SU-DHL-6 (cell line): Measurements from ENCODE around the gene DDIAS.

Experiments used
- H2AFZ ChIP-seq: fragments of 200-600 bp; sonication (generic); 2 replicates; pipeline ENCODE4 v1.6.1; 2014; ENCODE audit warnings: low read depth, mild to moderate bottlenecking, moderate library complexity, mixed read lengths, antibody characterized with exemption, low read length; ENCODE audit not compliant: severe bottlenecking
- H3F3A ChIP-seq: fragments of 200-600 bp; shearing (Covaris generic); 2 replicates; pipeline ENCODE4 v1.6.0; 2016; ENCODE audit warnings: antibody characterized with exemption, mild to moderate bottlenecking; ENCODE audit not compliant: insufficient read depth
- H3K27ac ChIP-seq: fragments of 200-600 bp; sonication (generic); 2 replicates; pipeline ENCODE4 v1.5.1; 2016; ENCODE audit warnings: low read depth, mild to moderate bottlenecking, low read length, moderate library complexity, mixed read lengths
- H3K27me3 ChIP-seq: fragments of 200-600 bp; sonication (generic), shearing (Covaris generic); 2 replicates; pipeline ENCODE4 v1.6.0; 2014; ENCODE audit warnings: mild to moderate bottlenecking, low read length
- H3K36me3 ChIP-seq: fragments of 200-600 bp; sonication (generic); 2 replicates; pipeline ENCODE4 v1.6.1; 2014; ENCODE audit warnings: mild to moderate bottlenecking, low read length, mixed read lengths
- H3K4me2 ChIP-seq: fragments of 300-600, 200-600 bp; shearing (Covaris generic), sonication (generic); 2 replicates; pipeline ENCODE4 v1.6.0; 2014; ENCODE audit warnings: low read length, low read depth, mild to moderate bottlenecking; ENCODE audit not compliant: poor library complexity, severe bottlenecking
- H3K4me3 ChIP-seq: fragments of 200-600 bp; sonication (generic); 2 replicates; pipeline ENCODE4 v1.5.1; 2014; ENCODE audit warnings: antibody characterized with exemption, low read length, mild to moderate bottlenecking, mixed read lengths; ENCODE audit not compliant: insufficient read depth, poor library complexity, severe bottlenecking
- H3K79me2 ChIP-seq: fragments of 200-600 bp; sonication (generic); 2 replicates; pipeline ENCODE4 v1.6.1; 2014; ENCODE audit warnings: mild to moderate bottlenecking, low read length, moderate library complexity; ENCODE audit not compliant: insufficient read depth
- H3K9ac ChIP-seq: fragments of 200-600 bp; sonication (generic); 2 replicates; pipeline ENCODE4 v1.7.0; 2014; ENCODE audit warnings: mild to moderate bottlenecking, low read length
- H3K9me2 ChIP-seq: fragments of 200-600 bp; sonication (generic); replicated peaks from 2 replicates; pipeline ENCODE4 v1.6.1; 2014; ENCODE audit warnings: low read length; ENCODE audit not compliant: insufficient read depth
- H3K9me3 ChIP-seq: fragments of 200-600 bp; sonication (generic); 2 replicates; pipeline ENCODE4 v1.6.1; 2014; ENCODE audit warnings: low read length, mixed read lengths; ENCODE audit not compliant: insufficient read depth
- H4K20me1 ChIP-seq: fragments of 200-600 bp; sonication (generic); 2 replicates; pipeline ENCODE4 v1.6.1; 2014; ENCODE audit warnings: low read depth, mild to moderate bottlenecking, antibody characterized with exemption, low read length, moderate library complexity, mixed read lengths
- EZH2phosphoT487 ChIP-seq: fragments of 200-600 bp; sonication (generic), shearing (Covaris generic); conservative IDR thresholded peaks from 2 replicates; pipeline ENCODE4 v1.6.1; 2018; ENCODE audit warnings: mild to moderate bottlenecking, antibody characterized with exemption, low read length, moderate library complexity, mixed read lengths
- TF ChIP-seq, protein P1 (sequence below): fragments of 200-600 bp; sonication (generic); IDR thresholded peaks from one replicate; pipeline ENCODE4 v1.5.1; 2017; ENCODE audit warnings: antibody characterized with exemption, mild to moderate bottlenecking, low read length, moderate library complexity; ENCODE audit not compliant: insufficient read depth, poor library complexity, severe bottlenecking

Gene DDIAS

DNA sequence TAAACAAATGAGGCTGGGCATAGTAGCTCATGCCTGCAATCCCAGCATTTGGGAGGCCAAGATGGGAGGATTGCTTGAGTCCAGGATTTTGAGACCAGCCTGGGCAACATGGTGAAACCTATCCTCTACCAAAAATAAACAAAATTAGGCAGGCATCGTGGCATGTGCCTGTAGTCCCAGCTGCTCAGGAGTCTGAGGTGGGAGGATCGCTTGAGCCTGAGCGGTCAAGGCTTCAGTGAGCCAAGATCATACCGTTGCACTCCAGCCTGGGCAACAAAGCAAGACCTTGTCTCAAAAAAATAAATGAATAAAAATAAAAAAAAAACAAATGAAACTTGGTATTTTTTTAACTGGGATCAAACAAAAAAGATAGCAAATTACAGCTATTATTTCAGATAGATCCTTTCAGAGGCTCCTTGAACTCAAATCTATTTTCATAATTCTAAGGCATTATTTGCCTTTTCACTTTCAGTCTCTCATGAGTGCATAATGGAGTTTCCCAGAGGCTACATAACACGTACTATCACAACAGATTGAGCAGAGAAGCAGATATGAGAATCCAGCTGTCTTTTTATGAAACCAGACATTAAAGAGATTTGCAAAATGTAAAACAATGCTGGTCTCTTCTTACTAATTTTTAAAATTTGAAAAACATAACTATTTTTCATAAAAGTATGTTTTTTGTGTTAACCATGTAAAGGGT is 23.1 kb downstream of the DDIAS start:
- Histone ChIP-seq H3F3A (peaks cover 26% of the 10 kb centered on the region), H3K36me3 (peaks cover 19% of the 10 kb centered on the region; the same call in 1 of the 2 replicates), H4K20me1 (no peaks in the 10 kb centered on the region), H3K27me3 (no peaks in the 10 kb centered on the region), H3K9me2 (no peaks in the 10 kb centered on the region), H3K9ac (no peak overlapping the region), H2AFZ (no peak overlapping the region), H3K27ac (peak overlapping the region; percentile 32; the same call in 1 of the 2 replicates), H3K4me2 (no peak overlapping the region), H3K4me3 (no peak overlapping the region), H3K9me3 (no peaks in the 10 kb centered on the region), H3K79me2 (peaks cover 23% of the 10 kb centered on the region)
- TF ChIP-seq EZH2phosphoT487: no peak
- TF ChIP-seq, protein P1, sequence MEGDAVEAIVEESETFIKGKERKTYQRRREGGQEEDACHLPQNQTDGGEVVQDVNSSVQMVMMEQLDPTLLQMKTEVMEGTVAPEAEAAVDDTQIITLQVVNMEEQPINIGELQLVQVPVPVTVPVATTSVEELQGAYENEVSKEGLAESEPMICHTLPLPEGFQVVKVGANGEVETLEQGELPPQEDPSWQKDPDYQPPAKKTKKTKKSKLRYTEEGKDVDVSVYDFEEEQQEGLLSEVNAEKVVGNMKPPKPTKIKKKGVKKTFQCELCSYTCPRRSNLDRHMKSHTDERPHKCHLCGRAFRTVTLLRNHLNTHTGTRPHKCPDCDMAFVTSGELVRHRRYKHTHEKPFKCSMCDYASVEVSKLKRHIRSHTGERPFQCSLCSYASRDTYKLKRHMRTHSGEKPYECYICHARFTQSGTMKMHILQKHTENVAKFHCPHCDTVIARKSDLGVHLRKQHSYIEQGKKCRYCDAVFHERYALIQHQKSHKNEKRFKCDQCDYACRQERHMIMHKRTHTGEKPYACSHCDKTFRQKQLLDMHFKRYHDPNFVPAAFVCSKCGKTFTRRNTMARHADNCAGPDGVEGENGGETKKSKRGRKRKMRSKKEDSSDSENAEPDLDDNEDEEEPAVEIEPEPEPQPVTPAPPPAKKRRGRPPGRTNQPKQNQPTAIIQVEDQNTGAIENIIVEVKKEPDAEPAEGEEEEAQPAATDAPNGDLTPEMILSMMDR: no peak

DNA sequence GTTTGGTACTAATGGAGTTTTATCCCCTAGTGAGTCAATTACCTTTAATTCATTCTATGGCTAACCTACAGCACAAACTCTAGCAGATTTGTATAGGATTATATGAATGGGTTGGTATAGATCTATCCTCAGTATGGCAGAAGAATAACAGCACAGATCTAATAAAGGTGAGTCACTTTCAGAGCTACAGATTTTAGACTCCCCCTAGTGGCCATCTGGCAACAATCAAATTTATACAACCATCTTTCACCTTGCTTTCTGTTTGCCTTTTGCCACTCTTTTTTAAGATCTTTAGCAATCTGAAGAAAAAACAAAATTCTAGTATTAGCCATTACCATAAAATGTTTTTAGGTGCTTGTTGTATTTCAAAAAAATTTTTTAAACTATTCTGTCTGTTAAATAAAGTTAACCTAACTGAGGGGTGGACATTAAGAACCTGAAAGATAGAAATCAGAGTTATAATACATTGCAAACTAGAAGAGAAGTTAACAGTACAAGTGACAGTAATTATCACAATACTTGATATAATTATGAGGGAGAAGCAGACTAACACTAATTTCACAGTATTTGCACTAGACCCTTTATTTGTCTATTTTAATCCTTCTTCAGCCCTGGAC is 25.8 kb downstream of the DDIAS start:
- H3K36me3 ChIP-seq: peaks cover 25% of the 10 kb centered on the region; the same call in 1 of the 2 replicates
- peaks cover 5% of the 10 kb centered on the region for H3K79me2 ChIP-seq
- peak overlapping the region; percentile 71 for H3K4me2 ChIP-seq
- H3K27me3 ChIP-seq: no peaks in the 10 kb centered on the region
- H2AFZ ChIP-seq: no peak overlapping the region
- H4K20me1 ChIP-seq: no peaks in the 10 kb centered on the region
- peak overlapping the region; percentile 28 for H3K4me3 ChIP-seq
- TF ChIP-seq, protein P1: peak; percentile 77
- TF ChIP-seq EZH2phosphoT487: no peak
- peak overlapping the region; percentile 98 for H3K27ac ChIP-seq
- H3F3A ChIP-seq: peaks cover 40% of the 10 kb centered on the region
- peak overlapping the region; percentile 46 for H3K9ac ChIP-seq
- no peaks in the 10 kb centered on the region for H3K9me3 ChIP-seq
- no peaks in the 10 kb centered on the region for H3K9me2 ChIP-seq

DNA sequence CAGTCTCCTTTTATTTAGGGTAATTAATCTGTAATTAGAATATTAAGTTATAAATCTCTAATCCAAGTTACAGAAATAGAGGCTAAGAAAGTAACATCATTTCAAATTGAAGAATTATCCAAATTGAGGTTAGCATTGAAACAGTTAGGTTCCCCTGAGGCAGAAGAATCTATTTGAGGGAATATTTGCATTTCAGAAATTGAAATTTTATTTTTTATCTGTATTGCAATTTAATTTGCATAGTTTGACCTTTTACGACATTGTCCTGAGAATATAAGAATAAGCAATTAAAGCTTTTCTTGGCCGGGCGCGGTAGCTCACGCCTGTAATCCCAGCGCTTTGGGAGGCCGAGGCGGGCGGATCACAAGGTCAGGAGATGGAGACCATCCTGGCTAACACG is 27.6 kb downstream of the DDIAS start:
- Histone ChIP-seq H3K27ac (peak overlapping the region; percentile 98), H3K4me3 (peak overlapping the region; percentile 33), H3K4me2 (peak overlapping the region; percentile 94), H3K9me2 (no peaks in the 10 kb centered on the region), H3K36me3 (peaks cover 37% of the 10 kb centered on the region; the same call in 1 of the 2 replicates), H3K9ac (peak overlapping the region; percentile 59), H3K27me3 (no peaks in the 10 kb centered on the region), H3K79me2 (peaks cover 3% of the 10 kb centered on the region; the same call in 1 of the 2 replicates), H3K9me3 (no peaks in the 10 kb centered on the region), H2AFZ (no peak overlapping the region), H4K20me1 (no peaks in the 10 kb centered on the region), H3F3A (peaks cover 40% of the 10 kb centered on the region)
- TF ChIP-seq, protein P1: no peak
